Measurements from ENCODE around the gene CEND1.
A peak's percentile ranks its signal among the peaks of the same experiment; 100 is the strongest.

Gene CEND1

GRCh38 chr11:811446-812245 lies 21.8 kb upstream of the CEND1 start:
- no peak for DNase-seq

GRCh38 chr11:810040-810567 lies 20.2 kb upstream of the CEND1 start:
- no peak for DNase-seq

- DNase-seq, result peak; percentile 98
Observed at GRCh38 chr11:809287-810039, 19.6 kb upstream of the CEND1 start, which contains the start of gene RPLP2. RPLP2 (plus strand) TSS chr11:809967; CDS start chr11:810235, 268 bp downstream.

- DNase-seq, result peak; percentile 36
Observed at GRCh38 chr11:808427-809286, 18.8 kb upstream of the CEND1 start.

- no peak for DNase-seq
Observed at GRCh38 chr11:804599-804964, 14.7 kb upstream of the CEND1 start.

GRCh38 chr11:803770-804598 lies 14.1 kb upstream of the CEND1 start:
- DNase-seq, result no peak

GRCh38 chr11:803467-803742 lies 13.5 kb upstream of the CEND1 start:
- no peak for DNase-seq

- DNase-seq, result no peak
Observed at GRCh38 chr11:802693-803466, 13.0 kb upstream of the CEND1 start.

GRCh38 chr11:802018-802617 lies 12.2 kb upstream of the CEND1 start:
- no peak for DNase-seq

GRCh38 chr11:801097-801780 lies 11.3 kb upstream of the CEND1 start:
- no peak for DNase-seq

GRCh38 chr11:800473-800872 lies 10.6 kb upstream of the CEND1 start:
- DNase-seq, result no peak

GRCh38 chr11:799641-800316 lies 9.9 kb upstream of the CEND1 start:
- no peak for DNase-seq

GRCh38 chr11:798093-798713 lies 8.3 kb upstream of the CEND1 start, which contains the start of gene SLC25A22:
SLC25A22 (minus strand) TSS chr11:798281; CDS start chr11:795006, 3,275 bp downstream.
- DNase-seq, result peak; percentile 80

- DNase-seq, result peak; percentile 71
Observed at GRCh38 chr11:797296-798092, 7.6 kb upstream of the CEND1 start.

GRCh38 chr11:796565-797295 lies 6.8 kb upstream of the CEND1 start:
- no peak for DNase-seq

- DNase-seq, result peak; percentile 94
Observed at GRCh38 chr11:795634-796564, 6.0 kb upstream of the CEND1 start.

Measured in stimulated activated naive CD4-positive, alpha-beta T cell treated with Interleukin-2 at 50 U/mL for 16 hours (primary cell).